Inferior parietal cortex (tissue), 1 donor: ENCODE results near the gene DDX1.

Experiments used
- DNase-seq: peaks from one replicate; pipeline ENCODE4 v3.0.0-alpha.2; 2016; ENCODE audit errors: extremely low spot score

DDX1 gene

DNA sequence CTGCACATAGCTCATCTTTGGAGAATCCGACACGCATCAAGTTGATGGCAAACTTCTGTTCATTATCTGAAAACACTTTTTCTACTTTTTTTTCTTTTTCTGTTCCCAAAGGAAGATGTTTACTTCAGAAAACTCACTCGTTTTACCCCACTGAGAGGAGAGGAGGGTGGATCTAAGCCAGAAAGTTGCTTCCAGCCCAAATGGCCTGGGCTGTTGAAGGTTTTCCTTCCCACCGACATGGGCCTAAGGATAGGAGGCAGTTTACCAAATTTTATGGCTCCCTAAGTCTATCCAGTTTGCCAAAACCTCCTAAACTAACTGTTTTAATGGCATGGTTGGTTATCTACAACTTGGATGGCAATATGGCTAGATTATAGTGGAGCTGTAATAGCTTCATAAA is 70.4 kb downstream of the DDX1 start:
- DNase-seq = no peak

DNA sequence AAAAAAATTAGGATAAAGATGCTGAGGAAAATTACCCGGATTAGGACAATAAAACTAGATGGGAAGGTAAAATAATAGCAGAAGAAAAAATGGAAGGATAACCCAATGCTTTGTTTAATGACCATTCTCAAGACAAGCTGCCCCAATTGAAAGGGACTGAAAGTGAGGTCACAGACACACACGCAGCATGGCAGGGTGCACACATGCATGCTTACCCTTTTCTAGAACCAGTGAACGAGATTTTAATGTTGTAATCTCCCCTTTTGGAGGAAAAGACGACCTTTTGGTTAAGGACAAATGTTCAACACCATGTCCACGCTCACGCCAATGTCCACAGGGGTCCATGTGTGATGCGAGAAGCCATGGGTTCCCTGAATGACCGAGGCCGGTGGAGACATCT is 70.9 kb downstream of the DDX1 start:
- no peak for DNase-seq

DNA sequence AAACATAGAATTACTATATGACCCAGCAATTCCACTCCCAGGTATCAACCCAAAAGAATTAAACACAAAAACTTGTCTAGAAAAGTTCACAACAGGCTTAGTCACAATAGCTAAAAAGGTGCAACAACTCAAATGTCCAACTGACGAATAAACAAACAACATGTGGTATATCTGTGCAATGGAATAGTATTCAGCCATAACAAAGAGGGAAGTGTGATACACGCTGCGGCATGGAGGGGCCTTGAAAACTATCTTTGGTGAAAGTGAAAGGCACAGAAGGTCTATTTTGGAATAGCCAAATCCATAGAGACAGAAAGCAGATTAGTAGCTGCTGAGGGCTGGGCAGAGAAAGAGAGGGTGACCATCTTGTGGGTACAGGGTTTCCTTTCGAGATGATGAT is 72.1 kb downstream of the DDX1 start:
- no peak for DNase-seq

DNA sequence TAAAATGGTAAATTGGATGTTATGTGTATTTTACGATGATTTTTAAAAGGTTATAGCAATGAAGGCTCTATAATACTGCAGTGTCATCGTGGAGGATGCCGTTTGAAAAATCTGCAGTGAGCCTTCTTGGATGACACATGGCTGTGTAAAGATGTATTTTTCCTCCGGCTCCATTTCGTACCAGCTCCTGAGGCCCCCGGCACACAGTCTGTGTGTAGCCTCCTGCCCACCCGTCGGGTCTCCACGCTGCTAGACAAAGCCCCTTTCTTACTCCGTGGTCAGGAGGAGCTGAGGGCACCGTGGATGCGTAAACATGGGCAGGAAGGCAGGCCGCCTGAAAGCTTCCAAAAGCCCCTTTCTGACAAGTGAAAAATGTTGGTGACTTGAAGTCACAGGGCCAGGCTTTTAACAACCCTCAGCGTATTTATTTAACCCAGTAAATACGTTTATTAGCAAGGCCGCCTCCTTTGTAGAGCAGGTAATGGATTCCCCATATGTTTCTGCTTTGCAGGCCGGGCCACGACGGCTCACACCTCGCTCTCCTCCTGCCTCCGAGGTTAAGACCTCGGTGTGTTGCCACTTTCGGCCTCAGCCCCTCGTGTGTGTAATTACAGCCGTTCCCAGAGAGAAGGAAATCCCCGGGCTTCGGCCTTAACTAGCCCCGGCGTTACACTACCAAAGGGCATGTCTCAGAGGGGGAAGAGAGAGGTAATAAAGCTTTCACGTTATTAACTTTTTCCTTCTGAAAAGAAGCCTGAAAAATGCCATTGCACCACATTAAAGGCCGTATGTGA is 72.8 kb downstream of the DDX1 start:
- no peak for DNase-seq

DNA sequence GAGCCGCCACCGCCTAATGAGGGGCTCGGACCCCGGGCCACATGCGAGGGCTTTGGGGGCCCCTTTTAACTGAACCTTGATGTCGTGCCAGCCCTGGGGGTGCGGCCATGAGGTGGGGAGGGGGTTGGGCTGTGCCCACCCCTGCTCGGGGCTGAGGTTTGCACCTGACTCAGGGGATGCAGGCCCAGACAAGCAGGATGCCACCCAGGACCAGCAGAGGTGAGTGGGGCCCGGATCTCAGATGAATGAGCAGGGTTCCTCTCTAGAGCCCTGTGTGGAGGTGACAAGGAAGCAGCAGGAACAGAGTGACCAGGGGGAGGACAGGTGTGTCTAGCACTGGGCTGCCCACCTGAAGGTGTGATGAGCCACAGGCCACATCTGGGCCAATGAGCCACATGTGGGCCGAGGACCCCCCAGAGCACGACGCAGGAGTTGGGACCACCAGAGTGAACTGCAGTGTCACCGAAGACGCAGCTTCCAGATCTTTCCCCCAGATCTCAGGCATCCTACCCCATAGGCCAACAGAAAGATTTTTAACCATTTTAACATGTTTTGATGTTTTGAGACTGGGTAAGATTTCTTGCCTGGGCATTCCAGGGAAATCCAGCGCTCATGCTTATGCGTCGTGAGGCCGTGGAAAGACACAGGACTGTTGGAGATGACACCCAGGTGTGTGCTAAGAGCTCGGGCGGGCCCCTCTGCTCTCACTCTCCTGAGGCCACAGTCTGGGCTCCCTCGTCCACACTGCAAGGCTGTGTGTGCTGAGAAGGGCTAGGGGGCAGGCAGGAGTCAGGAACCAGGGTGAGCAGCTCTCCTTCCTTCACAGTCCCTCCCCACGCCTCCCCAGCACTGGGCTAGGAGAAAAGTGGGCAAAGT is 73.6 kb downstream of the DDX1 start:
- no peak for DNase-seq

DNA sequence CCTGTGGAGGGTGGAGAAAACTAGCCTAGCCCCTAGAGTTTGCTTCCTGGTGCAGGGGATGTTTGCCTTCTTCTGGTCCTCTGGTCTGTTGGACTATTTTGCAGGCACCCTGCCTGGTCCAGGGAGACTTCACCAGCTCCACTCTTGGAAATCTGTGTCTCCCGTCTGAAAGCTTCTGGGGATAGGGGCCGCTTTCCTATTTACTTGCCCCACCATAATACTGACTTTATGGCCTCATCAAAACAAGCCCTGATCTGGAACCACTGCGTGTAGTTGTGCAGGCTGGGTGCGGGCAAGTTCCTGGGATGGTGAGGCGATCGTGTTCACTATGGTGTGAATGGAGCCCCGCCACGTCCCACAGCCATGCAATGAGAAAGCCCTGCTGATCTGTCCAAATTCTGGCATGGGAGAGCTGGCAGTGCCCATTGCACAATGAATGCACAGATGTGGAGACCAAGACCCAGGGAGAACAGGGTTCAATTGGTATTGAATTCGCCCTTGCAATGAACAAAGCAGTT is 74.3 kb downstream of the DDX1 start:
- DNase-seq = no peak

DNA sequence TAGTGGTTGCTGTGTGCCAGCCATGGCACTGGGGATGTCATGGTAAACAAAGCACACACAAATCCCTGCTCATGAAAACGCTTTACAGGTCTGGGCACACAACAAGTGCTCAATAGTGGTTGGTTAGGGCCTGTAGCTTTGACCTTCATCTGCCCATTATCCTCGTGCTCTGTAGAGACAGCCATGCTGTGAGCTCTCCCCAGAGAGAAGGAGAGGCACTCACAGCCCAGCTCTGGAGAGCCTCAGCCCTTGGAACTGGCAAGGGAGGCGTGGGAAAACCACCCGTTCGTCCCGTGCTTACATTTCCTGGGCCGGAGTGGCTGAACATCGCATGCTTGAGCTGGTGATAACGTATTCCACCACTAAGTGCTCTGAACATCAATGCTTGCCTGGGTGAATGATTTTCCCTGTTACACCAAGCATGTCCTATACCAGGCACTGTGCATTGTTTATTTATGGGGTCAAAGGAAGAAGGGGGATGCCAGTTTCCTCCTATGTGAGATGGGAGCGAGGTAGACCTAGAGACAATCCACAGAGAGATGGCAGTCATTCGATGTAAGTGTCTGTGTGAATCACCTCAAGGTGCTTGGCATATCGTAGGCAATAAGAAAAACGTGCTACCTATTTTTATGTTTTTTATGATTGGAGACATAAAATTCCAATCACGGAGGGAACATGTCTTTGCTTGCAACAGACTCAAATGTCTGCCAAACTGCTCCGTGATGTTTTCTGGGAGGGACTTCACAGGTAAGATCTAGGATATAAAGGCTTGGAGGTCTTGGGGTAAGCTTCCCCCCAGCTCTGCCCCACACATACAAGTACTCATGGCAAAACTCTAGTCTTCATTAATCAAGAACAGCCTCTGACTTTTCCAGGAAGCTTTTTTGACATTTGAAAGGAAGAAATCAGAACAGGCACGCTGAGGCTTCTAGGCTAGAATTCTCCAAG is 75.5 kb downstream of the DDX1 start:
- DNase-seq = no peak

DNA sequence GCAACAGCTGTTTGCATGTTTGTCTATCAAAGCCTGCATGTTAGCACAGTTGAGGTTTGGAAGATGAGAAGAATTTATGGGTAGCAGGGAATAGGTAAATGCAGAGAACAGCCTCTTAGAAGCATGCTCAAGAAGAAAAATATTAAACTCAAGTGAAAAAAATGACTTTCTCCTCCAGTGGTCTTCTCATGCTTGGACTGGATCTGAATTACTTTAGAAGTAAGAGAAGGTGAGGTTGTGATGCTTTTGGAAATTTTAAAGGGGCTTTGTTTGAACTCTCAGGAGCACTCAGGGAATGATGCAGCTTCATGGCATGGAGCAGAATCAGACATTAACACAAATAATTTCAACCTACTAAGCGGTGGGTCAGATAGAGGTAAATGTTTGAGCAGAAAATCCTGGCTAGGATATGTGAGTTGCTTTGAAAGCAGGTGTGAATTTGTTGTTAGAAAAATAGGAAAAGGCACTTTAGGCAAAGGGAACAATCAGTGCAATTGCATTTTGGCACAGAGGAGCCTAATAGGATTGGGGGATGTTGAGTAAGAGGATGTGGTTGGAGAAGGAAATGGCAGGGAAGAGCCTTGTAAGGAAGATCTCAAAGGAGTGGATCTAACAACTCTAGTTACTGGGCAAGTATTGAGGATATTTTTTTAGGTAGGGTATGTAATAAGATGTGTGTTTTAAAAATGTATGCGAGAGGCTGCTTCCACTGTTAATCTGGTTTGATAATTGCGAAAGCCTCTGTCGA is 76.3 kb downstream of the DDX1 start:
- DNase-seq = no peak

DNA sequence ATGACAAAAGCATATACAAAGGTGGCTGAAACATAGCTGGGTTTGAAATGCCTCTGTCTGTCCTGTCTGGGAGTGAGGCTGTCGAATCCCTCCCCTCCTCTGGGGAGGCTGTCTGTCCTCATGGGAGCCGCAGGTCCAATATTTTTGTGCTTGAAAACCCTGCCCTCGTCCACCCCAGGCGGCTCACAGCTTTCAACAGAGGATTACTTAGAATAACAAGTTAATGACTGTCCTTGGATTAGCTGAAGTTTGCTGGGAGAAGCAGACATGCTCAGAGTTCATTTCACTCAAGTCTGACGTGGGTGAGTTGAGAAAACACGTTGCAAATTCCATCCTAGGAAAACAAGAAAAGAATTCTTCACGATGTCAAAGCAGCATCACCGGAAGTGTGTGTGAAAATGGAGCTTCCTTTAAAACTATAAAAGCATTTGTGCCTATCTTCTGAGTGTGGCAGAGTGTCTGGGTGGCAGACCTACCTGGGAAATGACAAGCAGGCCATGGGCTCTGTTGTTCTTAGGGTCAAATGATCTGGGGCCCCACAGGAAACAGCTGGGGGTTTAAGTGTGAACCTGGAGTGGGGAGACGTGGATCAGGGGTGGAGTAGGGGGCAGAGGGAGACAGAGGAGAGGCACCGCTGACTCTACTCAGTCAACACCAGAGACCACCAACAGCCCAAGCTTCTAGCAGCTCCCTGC is 77.1 kb downstream of the DDX1 start:
- no peak for DNase-seq

DNA sequence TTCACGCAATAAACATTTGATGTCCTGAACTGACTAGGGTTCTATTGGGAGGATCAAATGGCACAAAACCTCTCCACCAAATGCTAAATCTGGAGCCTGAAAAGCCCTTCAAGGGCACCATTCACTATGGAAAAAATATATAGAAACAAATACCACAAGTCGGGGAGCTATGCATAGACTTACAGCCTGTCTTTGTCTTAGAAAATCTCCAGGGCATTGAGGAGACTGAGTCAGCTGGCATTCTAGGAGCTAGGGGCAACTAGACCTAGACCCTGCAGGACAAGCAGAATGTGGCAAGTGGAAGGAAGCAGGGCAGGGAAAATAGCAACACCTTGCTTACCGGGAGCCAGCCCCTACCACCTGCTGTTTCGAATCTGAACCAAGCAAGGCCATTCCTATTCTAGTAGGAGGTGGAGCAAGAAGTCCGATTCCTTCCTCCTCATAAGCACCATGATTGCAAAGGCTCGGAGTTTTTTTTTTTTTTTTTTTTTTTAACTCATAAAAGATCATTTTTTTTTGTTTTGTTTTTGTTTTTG is 77.8 kb downstream of the DDX1 start:
- no peak for DNase-seq

DNA sequence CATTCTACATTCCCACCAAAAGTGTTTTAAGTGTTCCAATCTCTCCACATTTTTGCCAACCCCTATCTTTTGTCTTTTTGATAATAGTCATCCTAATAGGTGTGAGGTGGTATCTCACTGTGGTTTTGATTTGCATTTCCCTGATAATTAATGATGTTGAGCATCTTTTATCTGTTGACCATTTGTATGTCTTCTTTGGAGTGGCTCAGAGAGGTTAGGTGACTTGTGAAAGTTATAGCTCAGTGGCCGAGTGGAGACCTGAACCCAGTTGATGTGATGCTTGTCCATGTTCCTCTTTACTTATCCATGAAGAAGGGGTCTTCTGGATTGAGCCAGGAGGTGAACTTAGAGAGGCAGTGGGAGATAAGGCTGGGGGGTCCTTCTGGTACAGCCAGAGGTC is 78.8 kb downstream of the DDX1 start:
- no peak for DNase-seq

DNA sequence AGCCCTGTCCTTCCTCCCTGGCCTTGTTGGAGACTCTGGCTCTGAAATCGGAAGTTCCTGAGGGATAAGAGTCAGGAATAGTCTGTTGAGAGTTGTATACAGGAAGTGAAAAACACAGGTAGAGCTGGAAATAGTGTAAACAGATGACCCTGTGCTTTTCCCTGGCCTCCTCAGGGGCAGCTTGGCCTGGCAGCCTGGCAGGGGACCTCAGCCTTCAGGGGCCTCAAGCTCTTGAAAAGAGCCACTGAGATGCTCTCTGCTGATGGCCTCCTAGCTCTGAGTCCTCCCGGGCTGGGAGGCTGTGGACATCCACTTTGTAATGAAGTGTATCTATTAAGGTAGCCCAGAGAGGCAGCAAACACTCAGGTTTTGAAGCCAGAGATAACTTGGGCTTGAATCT is 79.3 kb downstream of the DDX1 start:
- DNase-seq = no peak

DNA sequence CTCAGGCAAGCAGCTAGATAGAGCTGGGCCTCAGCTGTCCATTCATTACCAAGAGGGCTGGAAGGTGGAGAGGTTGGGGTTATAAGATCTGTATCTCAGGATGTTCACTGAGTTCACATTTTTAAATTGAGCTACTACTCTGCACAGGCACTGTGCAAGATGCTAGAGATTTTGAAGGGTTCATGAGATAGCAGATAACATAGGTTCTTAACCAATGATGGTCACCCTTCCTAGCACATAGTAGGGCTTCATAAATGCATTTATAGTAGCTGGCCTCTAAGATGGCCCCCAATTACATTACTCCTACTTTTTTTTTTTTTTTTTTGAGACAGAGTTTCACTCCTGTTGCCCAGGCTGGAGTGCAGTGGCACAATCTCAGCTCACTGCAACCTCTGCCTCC is 79.7 kb downstream of the DDX1 start:
- DNase-seq = no peak

DNA sequence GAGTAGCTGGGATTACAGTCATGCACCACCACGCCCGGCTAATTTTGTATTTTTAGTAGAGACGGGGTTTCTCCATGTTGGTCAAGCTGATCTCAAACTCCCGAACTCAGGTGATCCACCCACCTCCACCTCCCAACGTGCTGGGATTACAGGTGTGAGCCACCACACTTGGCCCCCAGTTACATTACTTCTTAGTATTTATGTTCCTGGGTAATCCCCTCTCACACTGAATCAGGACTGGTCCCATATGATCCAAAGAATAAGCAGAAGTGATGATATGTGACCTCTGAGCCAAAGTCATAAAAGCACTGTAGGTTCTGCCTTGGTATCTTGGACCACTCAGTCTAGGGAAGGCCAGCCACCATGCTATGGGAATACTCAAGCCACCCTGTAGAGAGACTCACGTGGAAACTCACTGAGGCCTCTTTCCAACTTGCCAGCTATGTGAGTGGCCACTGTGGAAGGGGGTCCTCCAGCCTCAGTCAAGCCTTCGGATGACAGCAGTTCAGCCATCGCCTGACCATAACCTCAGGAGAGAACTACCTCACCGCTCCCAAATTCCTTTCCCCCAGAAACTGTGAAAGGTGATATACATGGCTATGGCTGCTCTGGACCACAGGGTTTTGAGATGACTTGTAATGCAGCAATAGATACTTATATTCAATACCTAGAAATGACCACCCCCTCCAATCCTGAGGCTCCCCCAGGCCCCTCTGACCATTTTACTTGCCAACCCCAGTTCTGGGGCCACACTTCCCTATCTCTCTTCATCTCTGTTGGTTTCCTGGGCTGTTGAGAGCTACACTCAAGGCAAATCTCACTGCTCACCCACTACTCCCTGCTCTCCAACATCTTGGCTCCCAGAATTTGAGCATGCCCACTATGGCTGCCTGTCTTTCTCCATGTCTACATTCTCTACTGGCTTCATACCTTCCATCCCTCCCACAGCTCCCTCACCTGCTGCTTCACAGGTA is 80.5 kb downstream of the DDX1 start:
- no peak for DNase-seq

DNA sequence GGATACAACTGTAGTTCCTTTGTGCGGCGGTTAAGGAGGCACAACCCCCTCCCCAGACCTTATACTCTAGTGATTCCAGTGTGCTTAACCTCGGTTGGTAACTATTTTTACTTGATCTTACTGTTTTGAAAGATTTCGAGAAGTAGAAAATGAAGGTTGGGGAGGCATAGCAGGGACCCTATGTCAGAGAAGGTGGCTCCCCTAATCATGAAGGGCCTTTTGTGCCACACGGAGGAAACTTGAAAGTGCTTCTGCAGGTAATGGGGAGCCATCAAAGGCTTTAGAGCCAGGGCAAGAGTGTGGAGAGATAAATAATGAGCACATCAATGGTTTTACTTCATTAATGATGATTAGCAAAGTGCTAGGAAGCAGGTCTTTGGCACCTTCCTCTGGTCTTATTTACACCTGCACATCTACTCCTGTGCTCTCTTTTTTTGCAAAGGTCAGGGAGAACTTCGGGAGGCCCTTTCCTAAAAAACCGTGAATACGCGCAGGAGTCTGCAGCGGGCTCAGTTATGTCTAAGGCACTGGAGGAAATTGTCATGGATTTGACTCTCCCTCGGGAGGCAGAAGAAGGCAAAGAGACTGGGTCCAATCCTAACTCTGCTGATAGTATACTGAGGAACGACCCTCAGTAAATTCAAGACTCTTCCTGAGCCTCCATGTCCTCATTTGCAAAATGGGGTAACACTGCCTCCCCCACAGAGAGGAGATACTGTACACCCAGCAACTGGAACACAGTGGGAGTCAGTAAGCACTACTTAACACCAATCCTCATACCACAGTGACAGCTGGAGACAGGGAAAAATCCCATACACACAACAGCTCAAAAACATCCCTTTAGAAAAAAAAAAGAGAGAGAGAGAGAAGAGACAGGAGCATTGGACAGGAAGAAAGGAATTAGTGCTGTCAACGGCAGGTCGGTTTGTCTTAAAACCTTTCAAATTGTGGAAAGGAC is 81.6 kb downstream of the DDX1 start:
- DNase-seq = no peak

DNA sequence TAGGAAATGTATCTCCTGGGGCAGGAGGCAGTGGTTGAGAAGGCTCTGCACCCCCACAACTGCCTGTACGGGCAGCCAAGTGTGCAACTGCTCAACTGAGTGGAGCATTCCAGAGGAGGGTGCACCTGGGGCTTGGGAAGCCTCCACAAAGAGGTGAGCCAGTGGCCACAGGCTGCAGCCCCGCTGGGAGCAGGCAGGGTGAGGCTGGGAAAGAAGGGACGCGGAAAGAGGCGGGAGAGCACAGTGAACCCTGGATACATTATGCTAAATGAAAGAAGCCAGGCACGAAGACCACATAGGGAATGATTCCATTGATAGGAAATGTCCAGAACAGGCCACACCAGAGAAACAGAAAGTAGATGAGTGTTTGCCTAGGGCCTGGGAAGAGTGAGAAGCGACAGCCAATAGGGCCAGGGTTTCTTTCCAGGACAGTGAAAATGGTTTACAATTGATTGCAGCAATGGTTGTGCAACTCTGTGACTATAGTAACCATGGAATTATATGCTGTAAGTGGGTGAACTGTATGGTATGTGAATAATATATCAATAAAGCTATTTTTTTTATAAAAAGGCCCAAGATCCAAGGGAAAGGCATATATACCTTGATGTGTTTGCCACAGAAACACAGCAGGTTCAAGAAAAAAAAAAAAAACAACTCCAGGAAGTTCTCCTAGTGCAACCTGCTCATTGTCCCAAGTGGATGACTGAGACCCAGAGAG is 82.4 kb downstream of the DDX1 start:
- no peak for DNase-seq
